HEK293T (cell line): ENCODE measurements around the gene CATSPERD.

Experiments
- ARNT ChIP-seq: fragments of 450-650 bp; IDR thresholded peaks from 2 replicates; pipeline ENCODE4 v1.6.1; 2017; ENCODE audit warnings: mild to moderate bottlenecking
- BHLHE40 ChIP-seq: fragments of 450-650 bp; IDR thresholded peaks from 2 replicates; pipeline ENCODE4 v1.6.1; 2016; ENCODE audit warnings: mild to moderate bottlenecking, moderate library complexity, borderline replicate concordance
- ELF4 ChIP-seq: fragments of 450-650 bp; IDR thresholded peaks from 2 replicates; pipeline ENCODE4 v1.6.1; 2017; ENCODE audit warnings: antibody characterized with exemption
- FOXA1 ChIP-seq: fragments of 450-650 bp; IDR thresholded peaks from 2 replicates; pipeline ENCODE4 v1.6.1; 2016; ENCODE audit warnings: mild to moderate bottlenecking
- FOXM1 ChIP-seq: fragments of 450-650 bp; IDR thresholded peaks from 2 replicates; pipeline ENCODE4 v1.6.1; 2017; ENCODE audit warnings: mild to moderate bottlenecking, borderline replicate concordance
- HDGF ChIP-seq: fragments of 450-650 bp; IDR thresholded peaks from 2 replicates; pipeline ENCODE4 v1.6.1; 2017; ENCODE audit warnings: antibody characterized with exemption, borderline replicate concordance
- L3MBTL2 ChIP-seq: fragments of 450-650 bp; conservative IDR thresholded peaks from 2 replicates; pipeline ENCODE4 v1.6.1; 2016; ENCODE audit warnings: mild to moderate bottlenecking
- NFRKB ChIP-seq: fragments of 450-650 bp; IDR thresholded peaks from 2 replicates; pipeline ENCODE4 v1.6.1; 2016; ENCODE audit warnings: mild to moderate bottlenecking, moderate library complexity
- SP1 ChIP-seq: fragments of 450-650 bp; IDR thresholded peaks from 2 replicates; pipeline ENCODE4 v1.6.1; 2017
- SUZ12 ChIP-seq: fragments of 450-650 bp; IDR thresholded peaks from 2 replicates; pipeline ENCODE4 v1.6.1; 2016; ENCODE audit warnings: mild to moderate bottlenecking
- TARDBP ChIP-seq: fragments of 450-650 bp; IDR thresholded peaks from 2 replicates; pipeline ENCODE4 v1.6.1; 2016
- TF ChIP-seq, protein P1 (sequence below): fragments of 450-650 bp; IDR thresholded peaks from 2 replicates; pipeline ENCODE4 v1.6.1; 2016

DNA sequence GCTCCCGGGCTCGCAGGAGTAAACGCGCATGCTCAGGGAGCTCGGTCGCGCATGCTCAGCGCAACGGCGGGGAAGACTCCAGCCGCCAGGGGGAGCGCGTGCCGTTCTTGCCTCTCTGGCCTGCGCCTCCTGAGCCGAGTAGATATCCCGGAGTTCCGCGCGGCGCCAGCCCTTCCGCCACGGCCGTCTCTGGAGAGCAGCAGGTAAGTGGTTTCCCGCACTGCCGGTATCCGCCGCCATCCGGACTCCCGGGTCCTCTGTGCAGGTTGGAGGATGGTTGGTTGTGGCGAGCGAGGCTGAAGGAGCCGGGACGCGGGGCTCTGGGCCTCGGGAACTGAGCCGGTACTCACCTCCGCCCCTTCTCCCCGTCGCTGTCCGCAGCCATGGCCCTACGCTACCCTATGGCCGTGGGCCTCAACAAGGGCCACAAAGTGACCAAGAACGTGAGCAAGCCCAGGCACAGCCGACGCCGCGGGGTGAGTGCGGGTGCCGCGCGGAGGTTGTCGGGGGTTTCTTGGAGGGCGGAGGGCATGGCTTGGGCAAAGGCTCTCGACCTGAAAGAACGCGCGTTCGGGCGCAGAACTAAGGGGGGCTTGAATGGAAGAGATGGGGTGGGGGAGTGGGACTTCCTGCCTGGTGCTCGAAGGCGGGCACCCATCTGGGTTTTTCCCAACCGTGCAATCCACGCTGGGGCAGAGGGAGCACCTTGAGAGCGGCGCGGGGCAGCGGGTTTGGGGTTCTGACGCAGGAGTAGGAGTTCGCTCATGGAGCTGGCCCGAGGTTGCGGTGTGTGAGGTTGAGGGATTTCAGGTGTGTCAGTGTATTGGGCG, 30.1 kb upstream of the CATSPERD start, which contains the start of gene RPL36:
- TF ChIP-seq ELF4: peak; percentile 96
- TF ChIP-seq NFRKB: no peak
- no peak; the same call in 1 of the 2 replicates for TF ChIP-seq L3MBTL2
- TF ChIP-seq FOXA1: no peak
- no peak for TF ChIP-seq SP1
- no peak for TF ChIP-seq BHLHE40
- peak; percentile 42; the same call in 1 of the 2 replicates for TF ChIP-seq TARDBP
- TF ChIP-seq FOXM1: no peak
- TF ChIP-seq, protein P1, sequence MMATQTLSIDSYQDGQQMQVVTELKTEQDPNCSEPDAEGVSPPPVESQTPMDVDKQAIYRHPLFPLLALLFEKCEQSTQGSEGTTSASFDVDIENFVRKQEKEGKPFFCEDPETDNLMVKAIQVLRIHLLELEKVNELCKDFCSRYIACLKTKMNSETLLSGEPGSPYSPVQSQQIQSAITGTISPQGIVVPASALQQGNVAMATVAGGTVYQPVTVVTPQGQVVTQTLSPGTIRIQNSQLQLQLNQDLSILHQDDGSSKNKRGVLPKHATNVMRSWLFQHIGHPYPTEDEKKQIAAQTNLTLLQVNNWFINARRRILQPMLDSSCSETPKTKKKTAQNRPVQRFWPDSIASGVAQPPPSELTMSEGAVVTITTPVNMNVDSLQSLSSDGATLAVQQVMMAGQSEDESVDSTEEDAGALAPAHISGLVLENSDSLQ: no peak
- TF ChIP-seq SUZ12: no peak
- TF ChIP-seq ARNT: peak; percentile 51; the same call in 1 of the 2 replicates
- TF ChIP-seq HDGF: no peak
